ENCODE results near the gene KIF13A.

Gene KIF13A

DNA sequence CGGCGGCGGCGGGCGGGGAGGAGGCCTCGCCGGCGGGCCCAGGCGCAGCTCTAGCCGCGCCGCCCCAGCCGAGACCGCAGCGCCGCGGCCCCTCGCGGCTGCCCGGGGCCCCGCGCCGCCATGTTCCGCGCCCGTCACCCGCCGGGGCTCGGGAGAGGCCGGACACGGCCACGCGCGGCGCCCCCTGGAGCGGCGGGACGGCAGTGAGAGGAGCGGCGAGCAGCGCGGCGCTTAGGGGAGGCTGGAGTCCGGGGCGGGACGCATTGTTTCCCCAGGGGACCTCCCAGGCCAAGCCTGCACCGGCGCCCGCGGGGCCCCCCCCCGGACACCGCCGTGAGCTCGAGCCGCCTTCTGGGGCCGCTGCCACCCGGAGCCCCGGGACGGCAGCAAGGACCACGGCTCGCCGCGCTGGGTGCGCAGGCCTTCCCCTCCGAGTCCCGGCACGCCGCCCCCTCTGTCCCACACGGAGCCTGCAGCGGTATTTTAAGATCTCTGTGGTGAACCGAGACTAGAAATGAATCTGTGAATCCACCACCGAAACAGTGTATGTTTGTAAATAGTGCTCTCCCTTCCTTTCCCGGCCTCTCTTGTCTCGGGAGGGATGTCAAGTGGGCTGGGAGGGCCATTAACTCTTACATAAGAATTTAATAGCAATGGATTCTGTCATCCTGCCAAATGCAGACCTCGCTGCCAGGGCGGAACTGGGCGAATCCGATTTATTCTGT is 424 bp upstream of the KIF13A start:
- no peak for TF ChIP-seq CTCF (conservative IDR thresholded peaks at IDR 0.05; ENCODE audit: low read depth)

GRCh38 chr6:17986656-17987446 is 584 bp downstream of the KIF13A start:
- no peak for TF ChIP-seq CTCF (conservative IDR thresholded peaks at IDR 0.05; ENCODE audit: low read depth)
- ChIA-PET CTCF (interaction anchor here (0.5 to 1.0 kb wide), 3 partner anchors 8 to 874 kb away, joined by 3 to 5 read pairs (median 3); no protein-coding TSS in a partner anchor), POLR2A (ENCODE audit: low non-redundant PET) (interaction anchor here (1.2 kb wide), 1 partner anchor 136 kb away, joined by 5 read pairs; the partner anchor contains the start of gene NHLRC1)
- peak overlapping the region; percentile 97 for H3K27ac ChIP-seq
- DNase-seq (ENCODE audit: low spot score): peak; percentile 46

More for the DNA sequence above, 424 bp upstream of the KIF13A start:
- DNase-seq (ENCODE audit: low spot score): peak; percentile 54
- peak overlapping the region; percentile 97 for H3K27ac ChIP-seq
- POLR2A ChIA-PET (ENCODE audit: low non-redundant PET): interaction anchor here (0.6 kb wide), 1 partner anchor 170 kb away, joined by 3 read pairs; no protein-coding TSS in a partner anchor
- CTCF ChIA-PET: interaction anchor here (0.5 to 1.0 kb wide), 3 partner anchors 9 to 875 kb away, joined by 3 to 5 read pairs (median 3); no protein-coding TSS in a partner anchor

DNA sequence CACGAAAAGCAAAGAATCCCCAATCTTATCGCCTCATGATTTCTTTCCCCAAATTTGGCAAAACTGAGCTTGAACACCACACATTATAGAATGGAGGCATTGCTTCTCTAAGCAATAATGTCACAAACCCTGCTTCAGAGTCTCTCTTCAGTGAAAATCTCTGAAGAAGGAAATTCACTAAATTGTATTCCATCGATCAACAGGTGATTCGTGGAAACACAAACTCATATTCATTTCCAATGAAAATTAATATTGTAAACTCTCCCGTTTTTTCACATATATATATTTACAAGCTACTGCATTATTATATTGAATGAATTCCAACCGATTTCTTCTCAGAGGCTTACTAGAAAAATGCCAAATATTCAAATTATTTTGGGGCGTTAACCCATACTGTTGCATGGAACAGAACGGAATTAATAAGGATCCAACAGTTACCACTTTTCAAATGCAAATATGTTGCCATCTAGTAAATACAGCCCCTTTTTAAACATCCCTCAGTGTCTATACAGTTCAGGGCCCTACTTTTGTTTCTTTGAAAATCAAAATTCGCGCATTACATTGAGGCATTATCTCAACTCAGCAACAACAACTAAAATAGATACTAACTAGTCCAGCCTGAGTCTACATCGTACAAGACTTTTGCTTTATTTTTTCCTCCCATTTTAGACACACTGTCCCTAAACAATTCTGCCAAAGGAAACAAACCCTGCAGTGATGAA is 1.3 kb downstream of the KIF13A start:
- no peak for TF ChIP-seq CTCF (conservative IDR thresholded peaks at IDR 0.05; ENCODE audit: low read depth)
- H3K27ac ChIP-seq: peak overlapping the region; percentile 97
- ChIA-PET POLR2A (ENCODE audit: low non-redundant PET) (interaction anchor here (1.2 kb wide), 1 partner anchor 137 kb away, joined by 5 read pairs; the partner anchor contains the start of gene NHLRC1), CTCF (no interaction called here)
- no peak for DNase-seq (ENCODE audit: low spot score)

DNA sequence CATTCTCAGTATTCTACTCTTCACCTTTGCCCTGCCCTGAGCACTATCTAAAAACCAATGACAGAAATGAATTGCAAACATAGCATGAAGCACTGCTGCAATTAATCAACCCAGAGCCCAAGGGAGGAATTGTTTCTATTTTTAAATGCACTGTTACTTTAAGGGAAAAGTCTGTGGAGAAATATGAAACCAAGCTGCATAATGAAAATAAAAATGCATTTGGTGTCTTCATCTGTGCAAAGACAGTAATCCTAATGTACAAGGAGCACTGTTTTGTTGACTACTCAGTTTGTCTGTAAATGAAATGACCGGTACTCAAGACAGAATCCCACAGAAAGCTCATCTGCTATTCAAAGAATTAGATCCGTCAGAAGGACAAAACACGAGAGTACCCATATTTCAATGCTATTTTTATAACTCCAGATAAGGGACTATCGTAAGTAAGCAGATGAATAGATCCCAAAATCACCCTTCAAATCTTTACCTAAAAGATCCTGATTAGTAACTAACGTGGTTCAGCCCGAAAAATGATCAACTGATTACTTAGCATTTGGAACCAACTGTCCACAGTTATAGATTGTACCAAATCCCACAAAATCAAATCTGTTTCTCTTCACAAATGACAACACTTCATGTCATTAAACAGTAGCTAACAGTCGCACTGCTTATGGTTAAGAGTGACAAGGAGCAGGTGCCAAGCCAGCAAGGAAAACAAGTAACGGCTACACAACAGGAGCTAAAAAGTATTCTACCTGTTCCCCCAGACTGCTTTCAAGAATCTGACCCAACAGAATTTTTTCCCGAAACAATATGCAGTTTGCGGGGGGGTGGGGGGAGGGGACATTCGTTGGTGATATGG is 2.4 kb downstream of the KIF13A start:
- CTCF ChIA-PET: interaction anchor here (1.0 kb wide), 1 partner anchor 137 kb away, joined by 3 read pairs; the partner anchor contains the start of gene NHLRC1
- no peak for DNase-seq (ENCODE audit: low spot score)
- H3K27ac ChIP-seq: no peak overlapping the region
- TF ChIP-seq CTCF (conservative IDR thresholded peaks at IDR 0.05; ENCODE audit: low read depth): no peak
- POLR2A ChIA-PET (ENCODE audit: low non-redundant PET): no interaction called here

GRCh38 chr6:17984399-17984798 is 3.0 kb downstream of the KIF13A start:
- no peak for DNase-seq (ENCODE audit: low spot score)
- ChIA-PET POLR2A (ENCODE audit: low non-redundant PET) (no interaction called here), CTCF (interaction anchor here (1.0 kb wide), 1 partner anchor 138 kb away, joined by 3 read pairs; the partner anchor contains the start of gene NHLRC1)
- no peak for TF ChIP-seq CTCF (conservative IDR thresholded peaks at IDR 0.05; ENCODE audit: low read depth)
- no peak overlapping the region for H3K27ac ChIP-seq

Data from RWPE1 (cell line).